H1 (cell line): ENCODE results near the gene MFSD6L. TPM values are rescaled to one million over a fixed set of nuclear protein-coding genes. Genes with fewer than 3 reads are reported as not detected.

ENCODE experiments used
- CTCF ChIP-seq, 3 experiments: IDR thresholded peaks; 1 replicate in 2 of 3; 2 replicates in 1 of 3; pipeline versions ENCODE4 v1.5.1 to v1.6.1; 2011; ENCODE audit warnings: low read length in 3 of 3, mild to moderate bottlenecking in 3 of 3, inconsistent platforms in 2 of 3, low read depth in 1 of 3, moderate library complexity in 1 of 3; ENCODE audit not compliant: insufficient read depth in 1 of 3; ENCODE audit errors: control extremely low read depth in 1 of 3
- GTF2F1 ChIP-seq: IDR thresholded peaks from 2 replicates; pipeline ENCODE4 v1.6.1; 2012; ENCODE audit warnings: low read depth, low read length, improper control_type of control experiment, borderline replicate concordance
- USF2 ChIP-seq: IDR thresholded peaks from 2 replicates; pipeline ENCODE4 v1.6.1; 2011; ENCODE audit warnings: low read length, improper control_type of control experiment
- polyA plus RNA-seq, 7 experiments: library from polyadenylated mRNA; depleted of rRNA in 3 of 7; stranded (reverse) in 5 of 7; unstranded in 2 of 7; fragments of >200 nt in 5 of 7; fragments of 200-250 nt in 2 of 7; gene quantifications; 1 replicate in 5 of 7; 2 replicates in 1 of 7; 4 replicates in 1 of 7; pipeline versions ENCODE4 v1.2.1 to v1.2.3, GENCODE V29; 2011 to 2013; ENCODE audit warnings: missing spikeins in 2 of 7, mixed read lengths in 2 of 7
- total RNA-seq: library from RNA; stranded (reverse); fragmentation: NEBNext Ultra II Directional; extraction: Animal tissue kit (Norgen Biotek cat#: 25700); gene quantifications from 2 replicates; pipeline ENCODE4 v1.2.1, GENCODE V29; 2021

Gene MFSD6L
- total and polyA plus RNA-seq, 2 of the 8 experiments (the other 6 are each of a cell fraction or from before 2014, with no cell fraction given) = 2.6 to 2.7 TPM

- TF ChIP-seq CTCF (IDR thresholded peaks at IDR 0.05; ENCODE audit: control extremely low read depth in 1 of 3, insufficient read depth in 1 of 3, low read depth in 1 of 3, low read length in 3 of 3) (no peak), GTF2F1 (no peak), USF2 (no peak)
- TF ChIP-seq, all 59 proteins: peak for 0
Measured at GRCh38 chr17:8766731-8767130, 32.4 kb downstream of the MFSD6L start (continued).
